ENCODE measurements around the gene FGFR3.
"Not testable (repeated sequence)": the region's sequence is repeated elsewhere in the genome, so short reads cannot be mapped to it uniquely, and the experiment has no call there.

Gene FGFR3

GRCh38 chr4:1832690-1833089 is 39.6 kb downstream of the FGFR3 start:
- H3K27me3 ChIP-seq (replicated peaks; ENCODE audit: control insufficient read depth, insufficient read depth, low read length), result no peaks in the 10 kb centered on the region
- no peak for DNase-seq (ENCODE audit: extremely low read depth, insufficient read length)

GRCh38 chr4:1833307-1834046 is 40.4 kb downstream of the FGFR3 start:
- DNase-seq (ENCODE audit: extremely low read depth, insufficient read length), result no peak
- Histone ChIP-seq H3K27me3 (replicated peaks; ENCODE audit: control insufficient read depth, insufficient read depth, low read length) (no peaks in the 10 kb centered on the region), H3K36me3 (ENCODE audit: control insufficient read depth, insufficient read depth, low read length) (peaks cover 29% of the 10 kb centered on the region), H3K4me3 (replicated peaks; ENCODE audit: low read depth, low read length) (no peak overlapping the region)
- no peak for TF ChIP-seq CTCF (IDR thresholded peaks at IDR 0.05; ENCODE audit: insufficient read depth, low read length, poor library complexity, severe bottlenecking)

More at GRCh38 chr4:1832690-1833089, 39.6 kb downstream of the FGFR3 start:
- no peak for TF ChIP-seq CTCF (IDR thresholded peaks at IDR 0.05; ENCODE audit: insufficient read depth, low read length, poor library complexity, severe bottlenecking)
- Histone ChIP-seq H3K4me3 (replicated peaks; ENCODE audit: low read depth, low read length) (no peak overlapping the region), H3K36me3 (ENCODE audit: control insufficient read depth, insufficient read depth, low read length) (peaks cover 29% of the 10 kb centered on the region)

- no peaks in the 10 kb centered on the region for H3K27me3 ChIP-seq (replicated peaks; ENCODE audit: control insufficient read depth, insufficient read depth, low read length)
- peaks cover 31% of the 10 kb centered on the region for H3K36me3 ChIP-seq (ENCODE audit: control insufficient read depth, insufficient read depth, low read length)
- TF ChIP-seq CTCF (IDR thresholded peaks at IDR 0.05; ENCODE audit: insufficient read depth, low read length, poor library complexity, severe bottlenecking), result no peak
- no peak overlapping the region for H3K4me3 ChIP-seq (replicated peaks; ENCODE audit: low read depth, low read length)
- peak; percentile 66 for DNase-seq (ENCODE audit: extremely low read depth, insufficient read length)
Measured at GRCh38 chr4:1834047-1834775, 41.1 kb downstream of the FGFR3 start.

- H3K4me3 ChIP-seq (replicated peaks; ENCODE audit: low read depth, low read length); H3K27me3 ChIP-seq (replicated peaks; ENCODE audit: control insufficient read depth, insufficient read depth, low read length); DNase-seq (ENCODE audit: extremely low read depth, insufficient read length): not testable (repeated sequence)
- H3K36me3 ChIP-seq (ENCODE audit: control insufficient read depth, insufficient read depth, low read length), result peaks cover 36% of the 10 kb centered on the region
Measured at GRCh38 chr4:1835836-1836235, 42.7 kb downstream of the FGFR3 start.

DNA sequence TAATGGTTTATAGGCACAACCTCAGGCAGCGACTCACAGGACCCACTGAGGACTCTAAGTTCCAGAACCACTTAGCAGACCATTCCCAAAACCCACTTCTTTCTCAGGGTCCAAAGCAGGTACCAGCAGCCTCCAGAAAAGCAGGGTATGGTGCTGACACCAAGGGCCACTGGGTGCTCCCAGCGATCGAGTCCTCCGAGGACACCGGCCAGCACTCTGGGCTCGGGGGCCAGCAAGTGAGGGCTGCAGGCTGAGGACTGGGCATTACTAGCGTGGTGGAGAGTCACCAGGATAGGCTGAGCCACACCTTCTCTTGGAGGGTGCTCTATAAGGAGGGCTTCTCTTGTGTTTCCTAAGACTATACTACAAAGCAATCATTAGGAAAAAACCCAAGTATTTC is 43.6 kb downstream of the FGFR3 start:
- no peak for DNase-seq (ENCODE audit: extremely low read depth, insufficient read length)
- H3K36me3 ChIP-seq (ENCODE audit: control insufficient read depth, insufficient read depth, low read length), result peaks cover 38% of the 10 kb centered on the region

More for the DNA sequence above, 43.6 kb downstream of the FGFR3 start:
- Histone ChIP-seq H3K27me3 (replicated peaks; ENCODE audit: control insufficient read depth, insufficient read depth, low read length) (no peaks in the 10 kb centered on the region), H3K4me3 (replicated peaks; ENCODE audit: low read depth, low read length) (no peak overlapping the region)
- TF ChIP-seq CTCF (IDR thresholded peaks at IDR 0.05; ENCODE audit: insufficient read depth, low read length, poor library complexity, severe bottlenecking), result no peak
